HepG2 (cell line): ENCODE results near the gene ZIM2. TPM values are rescaled to one million over a fixed set of nuclear protein-coding genes. Genes with fewer than 3 reads are reported as not detected.

ENCODE experiments used
- CBX5 ChIP-seq: sonication (generic); formaldehyde crosslinking; IDR thresholded peaks from 2 replicates; pipeline ENCODE4 v1.4.0; 2020; ENCODE audit warnings: missing genetic modification reagents, borderline replicate concordance
- DPF2 ChIP-seq: sonication (generic); formaldehyde crosslinking; IDR thresholded peaks from 2 replicates; pipeline ENCODE4 v1.4.0; 2020; ENCODE audit warnings: mild to moderate bottlenecking, low read depth, missing genetic modification reagents, borderline replicate concordance
- GLI4 ChIP-seq: sonication (generic); formaldehyde crosslinking; IDR thresholded peaks from 2 replicates; pipeline ENCODE4 v1.5.1; 2020; ENCODE audit warnings: missing genetic modification reagents, mild to moderate bottlenecking, moderate library complexity, borderline replicate concordance
- KLF13 ChIP-seq: sonication (generic); formaldehyde crosslinking; IDR thresholded peaks from 2 replicates; pipeline ENCODE4 v1.4.0; 2020; ENCODE audit warnings: mild to moderate bottlenecking, missing genetic modification reagents
- MBD4 ChIP-seq: IDR thresholded peaks from 2 replicates; pipeline ENCODE4 v1.6.1; 2012; ENCODE audit warnings: low read length, inconsistent platforms, borderline replicate concordance
- MXD4 ChIP-seq: IDR thresholded peaks from 2 replicates; pipeline ENCODE4 v1.6.1; 2016; ENCODE audit warnings: mild to moderate bottlenecking, missing biosample characterization, missing genetic modification reagents
- NR1H2 ChIP-seq: sonication (generic); formaldehyde crosslinking; IDR thresholded peaks from 2 replicates; pipeline ENCODE4 v1.8.1; 2022; ENCODE audit warnings: low read depth, missing genetic modification reagents, borderline replicate concordance
- NR3C1 ChIP-seq: sonication (generic); formaldehyde crosslinking; IDR thresholded peaks from 2 replicates; pipeline ENCODE4 v1.4.0; 2020; ENCODE audit warnings: missing genetic modification reagents
- PHF21A ChIP-seq: sonication (generic); formaldehyde crosslinking; IDR thresholded peaks from 2 replicates; pipeline ENCODE4 v1.5.0; 2020; ENCODE audit warnings: mild to moderate bottlenecking, missing genetic modification reagents
- SMAD3 ChIP-seq: sonication (generic); formaldehyde crosslinking; IDR thresholded peaks from 2 replicates; pipeline ENCODE4 v1.4.0; 2020; ENCODE audit warnings: missing genetic modification reagents
- SMARCC2 ChIP-seq: fragments of 450-650 bp; IDR thresholded peaks from 2 replicates; pipeline ENCODE4 v1.6.1; 2017; ENCODE audit warnings: antibody characterized with exemption, mild to moderate bottlenecking
- SNAPC2 ChIP-seq: sonication (generic); formaldehyde crosslinking; IDR thresholded peaks from 2 replicates; pipeline ENCODE4 v1.8.1; 2022; ENCODE audit warnings: mild to moderate bottlenecking, missing genetic modification reagents
- ZNF383 ChIP-seq: sonication (generic); formaldehyde crosslinking; IDR thresholded peaks from 2 replicates; pipeline ENCODE4 v1.4.0; 2020; ENCODE audit warnings: missing genetic modification reagents, mild to moderate bottlenecking, borderline replicate concordance
- ZNF781 ChIP-seq: sonication (generic); formaldehyde crosslinking; IDR thresholded peaks from 2 replicates; pipeline ENCODE4 v1.5.1; 2020; ENCODE audit warnings: borderline replicate concordance, mild to moderate bottlenecking, missing genetic modification reagents; ENCODE audit errors: not compliant biosample characterization
- polyA plus RNA-seq, 8 experiments: library from polyadenylated mRNA; depleted of rRNA in 3 of 8; stranded (reverse) in 7 of 8; unstranded in 1 of 8; fragments of >200 nt; fragmentation: Illumina TruSeq in 4 of 8; extraction: Trizol in 4 of 8; gene quantifications; 2 replicates each; pipeline versions ENCODE4 v1.2.1 to v1.2.3, GENCODE V29; 2011 to 2016; ENCODE audit warnings: low read depth in 4 of 8, missing spikeins in 1 of 8, mixed read lengths in 1 of 8; ENCODE audit not compliant: insufficient read depth in 1 of 8
- total RNA-seq, 5 experiments: library from RNA; depleted of rRNA; stranded (reverse); fragments of >200 nt; fragmentation: Illumina TruSeq; extraction: Trizol; gene quantifications; 2 replicates each; pipeline ENCODE4 v1.2.3, GENCODE V29; 2016; ENCODE audit warnings: low read depth in 1 of 5
- TF ChIP-seq, protein P1 (sequence below): IDR thresholded peaks from 2 replicates; pipeline ENCODE4 v1.6.1; 2016; ENCODE audit warnings: missing genetic modification reagents, missing compliant biosample characterization
- TF ChIP-seq, protein P2 (sequence below): sonication (generic); formaldehyde crosslinking; IDR thresholded peaks from 2 replicates; pipeline ENCODE4 v1.4.0; 2020; ENCODE audit warnings: missing genetic modification reagents
- TF ChIP-seq, protein P3 (sequence below): sonication (generic); formaldehyde crosslinking; IDR thresholded peaks from 2 replicates; pipeline ENCODE4 v1.4.0; 2020; ENCODE audit warnings: mild to moderate bottlenecking, missing genetic modification reagents, borderline replicate concordance
- TF ChIP-seq, protein P4 (sequence below): sonication (generic); formaldehyde crosslinking; conservative IDR thresholded peaks from 2 replicates; pipeline ENCODE4 v1.4.0; 2020; ENCODE audit warnings: mild to moderate bottlenecking, missing genetic modification reagents, moderate library complexity

ZIM2 gene
- total and polyA plus RNA-seq, 2 of the 13 experiments (the other 11 are each of a cell fraction or from before 2014, with no cell fraction given): 7.2 to 10.3 TPM

DNA sequence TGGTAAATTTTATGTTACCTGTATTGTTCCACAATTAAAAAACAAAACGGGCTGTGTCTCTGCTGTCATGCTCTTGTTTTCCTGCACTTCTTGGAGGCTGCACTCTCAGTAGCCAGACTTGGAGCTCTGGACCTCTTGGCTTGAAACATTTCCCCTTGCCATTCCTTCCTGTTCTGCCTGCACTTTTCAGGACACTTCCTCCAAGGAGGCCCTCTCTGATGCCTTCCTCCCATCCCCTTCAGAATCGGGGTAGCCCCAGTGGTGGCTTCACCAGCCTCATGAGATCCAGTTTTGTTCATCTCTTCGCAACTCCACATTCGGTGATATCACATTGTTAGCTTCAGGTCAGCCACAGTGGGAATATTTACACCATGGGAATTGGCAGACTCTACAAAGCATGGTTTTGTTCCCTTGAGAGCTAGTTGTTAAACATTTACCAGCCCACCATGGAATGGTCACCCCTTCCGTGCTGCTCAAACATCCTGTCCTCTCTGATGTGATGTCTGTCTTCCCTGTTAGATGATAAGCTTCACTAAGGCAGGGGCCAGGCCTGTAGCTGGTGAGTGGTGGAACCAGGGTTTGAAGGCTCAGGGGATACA is 40.2 kb upstream of the ZIM2 start (continued):
- TF ChIP-seq PHF21A (peak; percentile 83), SNAPC2 (CRISPR knock-in tag) (no peak), SMAD3 (peak; percentile 59; the same call in 1 of the 2 replicates), CBX5 (CRISPR knock-in tag) (peak; percentile 92; the same call in 1 of the 2 replicates), NR1H2 (no peak), MBD4 (no peak), DPF2 (peak; percentile 59), ZNF383 (CRISPR knock-in tag) (peak; percentile 80; the same call in 1 of the 2 replicates), MXD4 (CRISPR knock-in tag) (peak; percentile 46; the same call in 1 of the 2 replicates), SMARCC2 (no peak), NR3C1 (no peak), GLI4 (CRISPR knock-in tag) (no peak), ZNF781 (CRISPR knock-in tag) (peak; percentile 64), KLF13 (CRISPR knock-in tag) (no peak)
- TF ChIP-seq, protein P1, sequence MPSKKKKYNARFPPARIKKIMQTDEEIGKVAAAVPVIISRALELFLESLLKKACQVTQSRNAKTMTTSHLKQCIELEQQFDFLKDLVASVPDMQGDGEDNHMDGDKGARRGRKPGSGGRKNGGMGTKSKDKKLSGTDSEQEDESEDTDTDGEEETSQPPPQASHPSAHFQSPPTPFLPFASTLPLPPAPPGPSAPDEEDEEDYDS (CRISPR knock-in tag): peak; percentile 99
- TF ChIP-seq, protein P2, sequence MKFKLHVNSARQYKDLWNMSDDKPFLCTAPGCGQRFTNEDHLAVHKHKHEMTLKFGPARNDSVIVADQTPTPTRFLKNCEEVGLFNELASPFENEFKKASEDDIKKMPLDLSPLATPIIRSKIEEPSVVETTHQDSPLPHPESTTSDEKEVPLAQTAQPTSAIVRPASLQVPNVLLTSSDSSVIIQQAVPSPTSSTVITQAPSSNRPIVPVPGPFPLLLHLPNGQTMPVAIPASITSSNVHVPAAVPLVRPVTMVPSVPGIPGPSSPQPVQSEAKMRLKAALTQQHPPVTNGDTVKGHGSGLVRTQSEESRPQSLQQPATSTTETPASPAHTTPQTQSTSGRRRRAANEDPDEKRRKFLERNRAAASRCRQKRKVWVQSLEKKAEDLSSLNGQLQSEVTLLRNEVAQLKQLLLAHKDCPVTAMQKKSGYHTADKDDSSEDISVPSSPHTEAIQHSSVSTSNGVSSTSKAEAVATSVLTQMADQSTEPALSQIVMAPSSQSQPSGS (CRISPR knock-in tag): peak; percentile 73; the same call in 1 of the 2 replicates
- TF ChIP-seq, protein P3, sequence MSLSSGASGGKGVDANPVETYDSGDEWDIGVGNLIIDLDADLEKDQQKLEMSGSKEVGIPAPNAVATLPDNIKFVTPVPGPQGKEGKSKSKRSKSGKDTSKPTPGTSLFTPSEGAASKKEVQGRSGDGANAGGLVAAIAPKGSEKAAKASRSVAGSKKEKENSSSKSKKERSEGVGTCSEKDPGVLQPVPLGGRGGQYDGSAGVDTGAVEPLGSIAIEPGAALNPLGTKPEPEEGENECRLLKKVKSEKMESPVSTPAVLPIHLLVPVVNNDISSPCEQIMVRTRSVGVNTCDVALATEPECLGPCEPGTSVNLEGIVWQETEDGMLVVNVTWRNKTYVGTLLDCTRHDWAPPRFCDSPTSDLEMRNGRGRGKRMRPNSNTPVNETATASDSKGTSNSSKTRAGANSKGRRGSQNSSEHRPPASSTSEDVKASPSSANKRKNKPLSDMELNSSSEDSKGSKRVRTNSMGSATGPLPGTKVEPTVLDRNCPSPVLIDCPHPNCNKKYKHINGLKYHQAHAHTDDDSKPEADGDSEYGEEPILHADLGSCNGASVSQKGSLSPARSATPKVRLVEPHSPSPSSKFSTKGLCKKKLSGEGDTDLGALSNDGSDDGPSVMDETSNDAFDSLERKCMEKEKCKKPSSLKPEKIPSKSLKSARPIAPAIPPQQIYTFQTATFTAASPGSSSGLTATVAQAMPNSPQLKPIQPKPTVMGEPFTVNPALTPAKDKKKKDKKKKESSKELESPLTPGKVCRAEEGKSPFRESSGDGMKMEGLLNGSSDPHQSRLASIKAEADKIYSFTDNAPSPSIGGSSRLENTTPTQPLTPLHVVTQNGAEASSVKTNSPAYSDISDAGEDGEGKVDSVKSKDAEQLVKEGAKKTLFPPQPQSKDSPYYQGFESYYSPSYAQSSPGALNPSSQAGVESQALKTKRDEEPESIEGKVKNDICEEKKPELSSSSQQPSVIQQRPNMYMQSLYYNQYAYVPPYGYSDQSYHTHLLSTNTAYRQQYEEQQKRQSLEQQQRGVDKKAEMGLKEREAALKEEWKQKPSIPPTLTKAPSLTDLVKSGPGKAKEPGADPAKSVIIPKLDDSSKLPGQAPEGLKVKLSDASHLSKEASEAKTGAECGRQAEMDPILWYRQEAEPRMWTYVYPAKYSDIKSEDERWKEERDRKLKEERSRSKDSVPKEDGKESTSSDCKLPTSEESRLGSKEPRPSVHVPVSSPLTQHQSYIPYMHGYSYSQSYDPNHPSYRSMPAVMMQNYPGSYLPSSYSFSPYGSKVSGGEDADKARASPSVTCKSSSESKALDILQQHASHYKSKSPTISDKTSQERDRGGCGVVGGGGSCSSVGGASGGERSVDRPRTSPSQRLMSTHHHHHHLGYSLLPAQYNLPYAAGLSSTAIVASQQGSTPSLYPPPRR: peak; percentile 79; the same call in 1 of the 2 replicates
- TF ChIP-seq, protein P4, sequence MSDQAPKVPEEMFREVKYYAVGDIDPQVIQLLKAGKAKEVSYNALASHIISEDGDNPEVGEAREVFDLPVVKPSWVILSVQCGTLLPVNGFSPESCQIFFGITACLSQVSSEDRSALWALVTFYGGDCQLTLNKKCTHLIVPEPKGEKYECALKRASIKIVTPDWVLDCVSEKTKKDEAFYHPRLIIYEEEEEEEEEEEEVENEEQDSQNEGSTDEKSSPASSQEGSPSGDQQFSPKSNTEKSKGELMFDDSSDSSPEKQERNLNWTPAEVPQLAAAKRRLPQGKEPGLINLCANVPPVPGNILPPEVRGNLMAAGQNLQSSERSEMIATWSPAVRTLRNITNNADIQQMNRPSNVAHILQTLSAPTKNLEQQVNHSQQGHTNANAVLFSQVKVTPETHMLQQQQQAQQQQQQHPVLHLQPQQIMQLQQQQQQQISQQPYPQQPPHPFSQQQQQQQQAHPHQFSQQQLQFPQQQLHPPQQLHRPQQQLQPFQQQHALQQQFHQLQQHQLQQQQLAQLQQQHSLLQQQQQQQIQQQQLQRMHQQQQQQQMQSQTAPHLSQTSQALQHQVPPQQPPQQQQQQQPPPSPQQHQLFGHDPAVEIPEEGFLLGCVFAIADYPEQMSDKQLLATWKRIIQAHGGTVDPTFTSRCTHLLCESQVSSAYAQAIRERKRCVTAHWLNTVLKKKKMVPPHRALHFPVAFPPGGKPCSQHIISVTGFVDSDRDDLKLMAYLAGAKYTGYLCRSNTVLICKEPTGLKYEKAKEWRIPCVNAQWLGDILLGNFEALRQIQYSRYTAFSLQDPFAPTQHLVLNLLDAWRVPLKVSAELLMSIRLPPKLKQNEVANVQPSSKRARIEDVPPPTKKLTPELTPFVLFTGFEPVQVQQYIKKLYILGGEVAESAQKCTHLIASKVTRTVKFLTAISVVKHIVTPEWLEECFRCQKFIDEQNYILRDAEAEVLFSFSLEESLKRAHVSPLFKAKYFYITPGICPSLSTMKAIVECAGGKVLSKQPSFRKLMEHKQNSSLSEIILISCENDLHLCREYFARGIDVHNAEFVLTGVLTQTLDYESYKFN (CRISPR knock-in tag): peak; percentile 78
